Measurements from ENCODE around the gene ADPRH.

- TF ChIP-seq EZH2phosphoT487 (IDR thresholded peaks at IDR 0.05; ENCODE audit: borderline replicate concordance) = no peak
- no peak for TF ChIP-seq CTCF (conservative IDR thresholded peaks at IDR 0.05; ENCODE audit: low read length)
Observed at GRCh38 chr3:119542168-119542767, 37.0 kb upstream of the ADPRH start.

All from Loucy (cell line).